Measurements from ENCODE around the gene INTS2.

INTS2 gene

GRCh38 chr17:61884864-61885263, 42.9 kb downstream of the INTS2 start:
- Mint-ChIP-seq H3K4me3 (no peak overlapping the region), H3K27me3 (ENCODE audit: low read depth) (no peaks in the 10 kb centered on the region), H3K36me3 (ENCODE audit: low read depth) (peaks cover 37% of the 10 kb centered on the region), H3K4me1 (no peaks in the 10 kb centered on the region), H3K27ac (no peak overlapping the region), H3K9me3 (no peaks in the 10 kb centered on the region)
- no peak for TF ChIP-seq CTCF (IDR thresholded peaks at IDR 0.05; ENCODE audit: unreplicated experiment in 3 of 3)

GRCh38 chr17:61880589-61881102, 47.1 kb downstream of the INTS2 start:
- no peak for TF ChIP-seq CTCF (IDR thresholded peaks at IDR 0.05; ENCODE audit: unreplicated experiment in 3 of 3)
- Mint-ChIP-seq H3K4me1 (no peaks in the 10 kb centered on the region), H3K27me3 (ENCODE audit: low read depth) (no peaks in the 10 kb centered on the region), H3K9me3 (no peaks in the 10 kb centered on the region), H3K36me3 (ENCODE audit: low read depth) (peaks cover 36% of the 10 kb centered on the region), H3K27ac (no peak overlapping the region), H3K4me3 (no peak overlapping the region)

GRCh38 chr17:61878984-61879612, 48.7 kb downstream of the INTS2 start:
- Mint-ChIP-seq H3K4me1 (no peaks in the 10 kb centered on the region), H3K36me3 (ENCODE audit: low read depth) (peaks cover 38% of the 10 kb centered on the region), H3K4me3 (no peak overlapping the region), H3K9me3 (no peaks in the 10 kb centered on the region), H3K27ac (no peak overlapping the region), H3K27me3 (ENCODE audit: low read depth) (no peaks in the 10 kb centered on the region)
- TF ChIP-seq CTCF (IDR thresholded peaks at IDR 0.05; ENCODE audit: unreplicated experiment in 3 of 3) = no peak

GRCh38 chr17:61878520-61878919, 49.3 kb downstream of the INTS2 start:
- Mint-ChIP-seq H3K36me3 (ENCODE audit: low read depth) (peaks cover 44% of the 10 kb centered on the region), H3K27ac (no peak overlapping the region), H3K4me1 (no peaks in the 10 kb centered on the region), H3K4me3 (no peak overlapping the region), H3K9me3 (no peaks in the 10 kb centered on the region), H3K27me3 (ENCODE audit: low read depth) (no peaks in the 10 kb centered on the region)
- TF ChIP-seq CTCF (IDR thresholded peaks at IDR 0.05; ENCODE audit: unreplicated experiment in 3 of 3) = no peak

GRCh38 chr17:61877837-61878236, 49.9 kb downstream of the INTS2 start:
- Mint-ChIP-seq H3K9me3 (no peaks in the 10 kb centered on the region), H3K27me3 (ENCODE audit: low read depth) (no peaks in the 10 kb centered on the region), H3K4me1 (no peaks in the 10 kb centered on the region), H3K4me3 (no peak overlapping the region), H3K36me3 (ENCODE audit: low read depth) (peaks cover 44% of the 10 kb centered on the region), H3K27ac (no peak overlapping the region)
- no peak for TF ChIP-seq CTCF (IDR thresholded peaks at IDR 0.05; ENCODE audit: unreplicated experiment in 3 of 3)

GRCh38 chr17:61875804-61876203, 52.0 kb downstream of the INTS2 start:
- Mint-ChIP-seq H3K36me3 (ENCODE audit: low read depth) (peaks cover 41% of the 10 kb centered on the region), H3K4me3 (no peak overlapping the region), H3K27me3 (ENCODE audit: low read depth) (no peaks in the 10 kb centered on the region), H3K4me1 (no peaks in the 10 kb centered on the region), H3K27ac (no peak overlapping the region), H3K9me3 (no peaks in the 10 kb centered on the region)
- TF ChIP-seq CTCF (IDR thresholded peaks at IDR 0.05; ENCODE audit: unreplicated experiment in 3 of 3) = no peak
